Ishikawa (cell line): Measurements from ENCODE around the gene CERS6.

Experiments
- CEBPB ChIP-seq: IDR thresholded peaks from 2 replicates; pipeline ENCODE4 v1.6.1; 2012
- CREB1 ChIP-seq: IDR thresholded peaks from 2 replicates; pipeline ENCODE4 v1.6.1; 2012; ENCODE audit warnings: low read depth
- EP300 ChIP-seq: IDR thresholded peaks from 2 replicates; pipeline ENCODE4 v1.6.1; 2012; ENCODE audit warnings: borderline replicate concordance
- FOXM1 ChIP-seq: IDR thresholded peaks from 2 replicates; pipeline ENCODE4 v1.6.1; 2012; ENCODE audit warnings: low read depth, borderline replicate concordance
- MAX ChIP-seq: IDR thresholded peaks from 2 replicates; pipeline ENCODE4 v1.6.1; 2012
- NFIC ChIP-seq: IDR thresholded peaks from 2 replicates; pipeline ENCODE4 v1.6.1; 2012
- REST ChIP-seq: IDR thresholded peaks from 2 replicates; pipeline ENCODE4 v1.6.1; 2012; ENCODE audit warnings: low read depth, mild to moderate bottlenecking
- TAF1 ChIP-seq: IDR thresholded peaks from 2 replicates; pipeline ENCODE4 v1.6.1; 2012; ENCODE audit warnings: low read depth, mild to moderate bottlenecking
- TCF12 ChIP-seq: IDR thresholded peaks from 2 replicates; pipeline ENCODE4 v1.6.1; 2012; ENCODE audit warnings: low read depth
- TEAD4 ChIP-seq: IDR thresholded peaks from 2 replicates; pipeline ENCODE4 v1.6.1; 2012
- USF1 ChIP-seq: IDR thresholded peaks from 2 replicates; pipeline ENCODE4 v1.6.1; 2012
- ZBTB7A ChIP-seq: IDR thresholded peaks from 2 replicates; pipeline ENCODE4 v1.6.1; 2012; ENCODE audit warnings: low read depth

GRCh38 chr2:168594778-168595177, 138.7 kb downstream of the CERS6 start:
- no peak for TF ChIP-seq REST
- no peak for TF ChIP-seq EP300
- TF ChIP-seq TCF12: no peak
- TF ChIP-seq CREB1: no peak
- TF ChIP-seq ZBTB7A: no peak
- no peak for TF ChIP-seq CEBPB
- no peak for TF ChIP-seq USF1
- TF ChIP-seq NFIC: no peak
- no peak for TF ChIP-seq FOXM1
- no peak for TF ChIP-seq TEAD4
- TF ChIP-seq TAF1: no peak
- TF ChIP-seq MAX: no peak
